SH-SY5Y (cell line): ENCODE measurements around the gene OR4D11.

ENCODE experiments used
- GATA2 ChIP-seq: IDR thresholded peaks from 2 replicates; pipeline ENCODE4 v1.6.1; 2011; ENCODE audit warnings: mild to moderate bottlenecking, low read depth, low read length
- GATA3 ChIP-seq: IDR thresholded peaks from 2 replicates; pipeline ENCODE4 v1.6.1; 2011; ENCODE audit warnings: low read depth, mild to moderate bottlenecking, low read length, moderate library complexity

The OR4D11 gene

GRCh38 chr11:59503276-59503675 is at the start of gene OR4D11:
TSS of gene OR4D11 (plus strand) at chr11:59503576. CDS start at chr11:59503576, 0 bp downstream.
- TF ChIP-seq GATA2 (no peak), GATA3 (no peak)

DNA sequence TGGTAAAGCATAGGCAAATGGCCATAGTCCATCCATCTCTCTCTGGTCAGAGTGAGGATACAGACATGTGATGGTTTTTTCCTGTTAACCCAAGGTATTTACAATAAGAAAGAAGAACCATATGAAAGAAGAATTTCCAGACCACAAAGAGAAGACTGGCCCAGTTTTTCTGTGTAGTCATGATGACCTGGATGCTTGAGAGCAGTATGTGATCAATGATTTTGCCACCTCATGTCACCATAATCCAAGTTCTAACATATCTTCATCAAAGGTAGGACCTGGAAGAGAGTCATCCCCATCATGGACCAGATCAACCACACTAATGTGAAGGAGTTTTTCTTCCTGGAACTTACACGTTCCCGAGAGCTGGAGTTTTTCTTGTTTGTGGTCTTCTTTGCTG is 46.7 kb upstream of the OR4D11 start, which contains the start of gene OR4D6:
OR4D6 (plus strand) TSS at position 301 of the 400 bp plus-strand sequence; CDS start at position 301, 0 bp downstream.
- TF ChIP-seq GATA3 (no peak), GATA2 (no peak)

GRCh38 chr11:59459916-59460315 is 43.5 kb upstream of the OR4D11 start:
- TF ChIP-seq GATA3 (no peak), GATA2 (no peak)

DNA sequence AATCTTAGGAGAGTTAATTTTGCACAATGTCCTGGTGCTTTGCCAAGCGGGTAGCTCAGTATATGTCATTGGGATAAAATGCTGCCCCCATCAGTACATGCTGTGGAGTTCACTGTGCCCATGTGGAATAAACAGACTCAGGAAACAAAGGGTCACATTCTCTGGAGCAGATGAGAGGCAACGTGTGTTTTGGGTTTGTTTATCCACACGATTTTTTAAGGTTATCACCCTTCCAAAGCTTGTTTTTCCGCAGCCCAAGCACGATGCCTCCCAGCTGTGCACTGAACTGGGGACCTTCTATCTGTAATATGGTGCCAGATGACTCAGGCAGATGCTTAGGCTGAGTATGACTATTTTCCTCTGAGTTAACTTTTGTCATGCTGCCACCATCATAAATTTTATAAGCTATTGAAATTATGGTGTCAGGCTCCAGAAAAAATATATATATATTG is 40.2 kb upstream of the OR4D11 start:
- TF ChIP-seq GATA2 (no peak), GATA3 (no peak)

DNA sequence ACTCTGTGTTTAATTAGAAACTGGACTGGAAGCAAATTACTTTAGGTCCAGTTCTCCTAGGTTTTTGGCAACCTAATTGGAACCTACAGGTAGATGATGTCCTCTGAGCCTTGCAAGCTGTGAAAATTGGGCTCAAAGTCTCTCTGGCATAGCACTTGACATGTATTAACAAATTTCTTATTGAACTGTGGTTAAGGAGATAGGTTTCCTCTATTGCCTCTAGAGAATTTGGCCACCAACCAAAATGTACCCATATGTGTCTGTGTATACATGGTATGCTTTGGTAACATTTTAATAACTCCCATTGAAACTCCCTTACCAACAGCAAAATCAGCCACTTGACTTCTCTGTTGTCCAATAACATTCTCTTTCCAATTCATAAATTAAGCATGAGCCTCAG is 30.4 kb upstream of the OR4D11 start, which contains the start of gene OR4D10:
OR4D10 (plus strand) TSS at position 301 of the 400 bp plus-strand sequence. CDS start 4,115 bp downstream, outside the sequence.
- no peak for TF ChIP-seq GATA3
- no peak for TF ChIP-seq GATA2

DNA sequence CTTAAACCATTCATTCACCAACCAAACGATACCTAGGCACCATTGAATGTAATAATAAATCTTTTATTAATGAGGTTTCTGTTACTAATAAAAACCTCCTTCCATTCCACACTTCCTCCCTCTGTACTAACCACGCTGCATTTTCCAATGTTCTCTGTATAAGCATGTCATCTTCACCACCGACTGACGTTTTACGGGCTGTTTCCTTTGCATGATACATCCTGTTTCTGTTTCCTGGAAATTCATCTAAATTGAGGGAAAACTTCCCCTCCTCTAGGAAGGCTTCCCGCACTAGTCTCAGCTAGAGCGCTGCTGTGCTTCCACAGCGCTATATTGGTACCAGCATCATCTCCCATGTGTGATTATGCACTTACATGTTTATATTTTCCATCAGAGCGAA is 28.2 kb upstream of the OR4D11 start:
- TF ChIP-seq GATA2 (no peak), GATA3 (no peak)

GRCh38 chr11:59479906-59480305 is 23.5 kb upstream of the OR4D11 start:
- no peak for TF ChIP-seq GATA2
- TF ChIP-seq GATA3: no peak

- no peak for TF ChIP-seq GATA3
- TF ChIP-seq GATA2: no peak
Observed at GRCh38 chr11:59480359-59480758, 23.0 kb upstream of the OR4D11 start.

DNA sequence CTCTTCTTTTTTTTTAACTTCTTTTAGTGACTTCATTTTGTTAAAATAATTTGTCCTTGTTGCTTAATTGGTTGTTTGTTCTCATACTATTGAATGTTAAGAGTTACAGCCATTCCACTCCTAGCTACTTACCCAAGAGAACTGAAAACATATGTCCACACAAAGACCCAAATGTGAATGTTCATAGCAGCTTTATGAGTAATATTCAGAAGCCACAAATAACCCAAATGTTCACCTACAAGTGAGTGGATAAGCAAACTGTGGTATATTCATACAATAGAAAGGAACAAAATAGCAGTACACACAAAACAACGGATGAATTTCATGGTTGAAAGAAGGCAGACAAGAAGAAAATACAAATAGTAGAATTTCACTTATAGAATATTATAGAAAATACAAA is 1.4 kb upstream of the OR4D11 start:
- TF ChIP-seq GATA2 (no peak), GATA3 (no peak)

GRCh38 chr11:59510941-59511589 is 7.7 kb downstream of the OR4D11 start, which contains the start of gene OR4D9:
TSS of gene OR4D9 (plus strand) at chr11:59511539. CDS start at chr11:59514913, 3,374 bp downstream.
- TF ChIP-seq GATA3: no peak
- TF ChIP-seq GATA2: no peak

GRCh38 chr11:59511675-59512074 is 8.3 kb downstream of the OR4D11 start:
- no peak for TF ChIP-seq GATA2
- no peak for TF ChIP-seq GATA3

DNA sequence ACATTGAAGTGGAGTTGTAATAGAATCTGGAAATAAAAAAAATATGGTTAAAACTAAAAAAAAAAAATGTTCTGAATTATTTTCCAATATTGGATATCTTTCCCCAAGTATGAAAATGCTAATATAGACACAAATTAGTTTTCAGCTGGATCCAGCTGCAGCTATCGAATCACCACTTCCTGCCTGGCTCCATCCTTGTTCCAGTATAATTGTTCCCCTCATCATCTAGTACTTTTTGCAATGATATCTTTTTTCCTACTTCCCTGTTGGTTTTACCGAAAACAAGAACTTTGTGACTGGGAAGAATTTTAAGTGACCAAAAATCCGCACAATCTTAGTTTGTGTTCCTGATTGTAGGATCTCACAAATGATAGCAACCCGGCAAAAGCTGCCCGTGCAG is 17.4 kb downstream of the OR4D11 start:
- TF ChIP-seq GATA2: no peak
- TF ChIP-seq GATA3: no peak

GRCh38 chr11:59523541-59523940 is 20.2 kb downstream of the OR4D11 start:
- TF ChIP-seq GATA3 (no peak), GATA2 (no peak)

GRCh38 chr11:59528711-59529110 is 25.3 kb downstream of the OR4D11 start:
- TF ChIP-seq GATA3 (no peak), GATA2 (no peak)

DNA sequence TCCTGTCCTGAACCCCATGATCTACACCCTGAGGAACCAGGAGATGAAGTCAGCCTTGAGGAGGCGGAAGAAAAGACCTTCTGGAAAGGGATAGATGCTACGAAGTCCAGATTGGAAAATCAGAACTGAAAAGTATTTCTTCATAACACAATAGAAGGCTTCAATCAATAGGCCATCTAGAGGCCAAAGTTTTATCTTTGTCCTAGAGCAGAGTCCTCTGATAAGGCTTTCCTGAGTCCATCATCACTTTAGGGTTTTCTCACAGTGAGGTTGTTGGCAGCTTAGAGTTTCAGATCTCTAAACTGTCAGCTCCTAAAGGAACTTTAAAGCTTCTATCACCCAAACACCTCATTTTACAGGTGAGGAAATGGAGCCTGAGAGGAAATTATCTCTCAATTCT is 29.2 kb downstream of the OR4D11 start:
- TF ChIP-seq GATA2 (no peak), GATA3 (no peak)
